Left cardiac atrium (tissue), 4 donors: Measurements from ENCODE around the gene TNFRSF21. TPM values are rescaled to one million over a fixed set of nuclear protein-coding genes. Genes with fewer than 3 reads are reported as not detected.
"Not testable (repeated sequence)": the region's sequence is repeated elsewhere in the genome, so short reads cannot be mapped to it uniquely, and the experiment has no call there.

Experiments used
- ATAC-seq, 2 donors: fragments of 200-7000 bp; cut with Tn5 transposase; one replicate each; pipeline ENCODE4 v1.9.1; 2020; ENCODE audit warnings: mild to moderate bottlenecking in 2 of 2, moderate library complexity in 2 of 2
- DNase-seq: peaks from one replicate; pipeline ENCODE4 v3.0.0-alpha.2; 2020
- intact Hi-C, 2 donors: fragments of 100-400 bp; cut with DNase I; formaldehyde crosslinking; loops; one replicate each; pipeline versions ENCODE4 v1.14.1 to v1.15.1; 2022 to 2023
- total RNA-seq, 2 donors: library from RNA; stranded (reverse); fragmentation: NEBNext Ultra II Directional; extraction: Animal tissue kit (Norgen Biotek cat#: 25700); gene quantifications; one replicate each; pipeline ENCODE4 v1.2.1, GENCODE V29; 2021
- donor health status: DM: no; HTN: yes; CAD: no.
- donor health status: DM: no; HTN: yes; CAD: no; lungs with severe emphysema.
- donor health status: DM: yes; HTN: yes; CAD: no.
- donor health status: Dilated cardiomyopathy.

TNFRSF21 gene
- total RNA-seq, 2 donors from 2014 or later = 12.1 to 24.4 TPM

GRCh38 chr6:47328139-47328538 is 18.4 kb upstream of the TNFRSF21 start:
- ATAC-seq, intact Hi-C loops: not testable (repeated sequence)

GRCh38 chr6:47323887-47324286 is 14.2 kb upstream of the TNFRSF21 start:
- ATAC-seq = no peak
- intact Hi-C loops = no loop called here

More at GRCh38 chr6:47328139-47328538, 18.4 kb upstream of the TNFRSF21 start:
- not testable (repeated sequence) for DNase-seq

GRCh38 chr6:47323321-47323720 is 13.6 kb upstream of the TNFRSF21 start:
- intact Hi-C loops = no loop called here
- DNase-seq (no peak), ATAC-seq (no peak)

More at GRCh38 chr6:47323887-47324286, 14.2 kb upstream of the TNFRSF21 start:
- DNase-seq = no peak

- intact Hi-C loops = no loop called here
- ATAC-seq (no peak), DNase-seq (no peak)
These were observed 11.9 kb upstream of the TNFRSF21 start for GRCh38 chr6:47321577-47321976.

- DNase-seq = no peak
- intact Hi-C loops = no loop called here
- ATAC-seq = no peak
These were observed 10.2 kb upstream of the TNFRSF21 start for GRCh38 chr6:47319867-47320266.

GRCh38 chr6:47319382-47319781 is 9.7 kb upstream of the TNFRSF21 start:
- no peak for DNase-seq
- intact Hi-C loops = no loop called here
- ATAC-seq = no peak

DNA sequence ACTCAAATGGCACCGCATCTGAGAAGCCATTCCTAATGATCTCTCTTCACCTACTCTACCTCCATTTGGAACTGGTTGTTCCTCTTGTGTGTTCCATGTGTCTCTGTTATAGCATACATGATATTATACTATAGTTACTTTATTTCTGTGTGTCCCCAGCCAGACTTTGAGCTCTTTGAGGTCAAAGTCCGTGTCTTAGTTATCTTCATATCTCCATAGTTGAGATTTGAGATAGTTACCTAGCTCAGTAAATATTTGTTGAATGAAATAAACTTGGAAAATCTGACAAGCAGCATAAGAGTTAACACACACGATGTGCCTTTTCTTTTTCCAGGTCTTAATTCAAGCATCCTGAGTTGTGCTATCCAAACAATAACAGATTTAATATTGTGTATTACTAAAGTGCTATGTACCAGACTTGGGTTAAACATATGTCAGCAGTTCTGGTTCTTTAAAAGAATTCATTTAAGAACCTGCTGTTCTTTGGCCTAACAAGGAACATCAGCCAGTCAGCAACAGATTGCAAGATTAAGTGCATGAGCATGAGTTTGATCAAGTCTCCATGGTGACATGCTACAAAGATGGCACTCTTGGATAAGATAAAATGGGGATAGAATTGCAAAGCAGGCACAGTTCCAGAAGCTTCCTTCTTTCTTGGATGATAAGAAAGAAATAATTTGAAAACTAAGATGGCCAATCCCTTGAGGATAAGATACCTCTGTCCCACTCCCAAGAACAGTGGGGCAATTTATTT is 8.7 kb upstream of the TNFRSF21 start:
- intact Hi-C loops = no loop called here
- DNase-seq (no peak), ATAC-seq (no peak)

GRCh38 chr6:47315181-47315580 is 5.5 kb upstream of the TNFRSF21 start:
- ATAC-seq, intact Hi-C loops, DNase-seq: not testable (repeated sequence)

DNA sequence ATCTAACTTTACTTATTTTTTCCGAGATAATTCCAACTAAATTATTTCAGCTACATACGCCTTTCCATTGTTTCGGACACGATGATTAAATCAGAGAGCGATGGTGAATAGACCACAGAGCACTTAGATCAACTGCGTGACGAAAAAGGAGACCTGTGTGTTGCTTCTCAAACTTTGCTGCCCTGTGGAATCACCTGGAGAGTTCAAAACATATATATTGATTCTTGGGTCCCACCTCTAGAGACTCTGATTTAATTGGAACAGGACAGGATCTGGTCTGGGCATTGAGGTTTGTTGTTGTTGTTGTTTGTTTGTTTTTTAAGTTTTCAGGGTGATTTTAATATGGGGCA is 401 bp upstream of the TNFRSF21 start:
- intact Hi-C loops = no loop called here
- ATAC-seq = no peak

GRCh38 chr6:47308552-47309290 is 984 bp downstream of the TNFRSF21 start:
- peak; percentile 45 to 57 for ATAC-seq
- intact Hi-C loops = loop anchor here (1.0 to 5.0 kb wide), 3 partner anchors 56 to 211 kb away; no protein-coding TSS in a partner anchor

More for the DNA sequence above, 401 bp upstream of the TNFRSF21 start:
- DNase-seq = no peak

DNA sequence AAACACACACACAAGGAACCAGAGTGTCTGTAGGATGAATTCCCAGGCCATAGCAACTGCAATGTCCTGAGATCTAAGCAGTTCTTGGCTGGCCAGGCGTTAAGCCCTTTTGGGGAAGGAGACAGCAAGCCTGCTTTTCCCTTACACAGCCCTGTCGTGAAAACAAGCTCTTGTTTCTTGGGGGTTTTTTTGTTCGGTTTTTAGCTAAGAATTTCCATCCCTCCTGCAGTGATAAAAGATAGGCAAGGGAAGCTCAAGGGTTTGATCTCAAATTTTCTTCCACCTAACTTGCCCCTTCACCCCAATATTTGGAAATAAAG is 1.5 kb downstream of the TNFRSF21 start:
- DNase-seq (no peak), ATAC-seq (no peak)
- intact Hi-C loops = loop anchor here (5.0 kb wide), 2 partner anchors 56 to 211 kb away; no protein-coding TSS in a partner anchor

More at GRCh38 chr6:47308552-47309290, 984 bp downstream of the TNFRSF21 start:
- DNase-seq = peak; percentile 33

DNA sequence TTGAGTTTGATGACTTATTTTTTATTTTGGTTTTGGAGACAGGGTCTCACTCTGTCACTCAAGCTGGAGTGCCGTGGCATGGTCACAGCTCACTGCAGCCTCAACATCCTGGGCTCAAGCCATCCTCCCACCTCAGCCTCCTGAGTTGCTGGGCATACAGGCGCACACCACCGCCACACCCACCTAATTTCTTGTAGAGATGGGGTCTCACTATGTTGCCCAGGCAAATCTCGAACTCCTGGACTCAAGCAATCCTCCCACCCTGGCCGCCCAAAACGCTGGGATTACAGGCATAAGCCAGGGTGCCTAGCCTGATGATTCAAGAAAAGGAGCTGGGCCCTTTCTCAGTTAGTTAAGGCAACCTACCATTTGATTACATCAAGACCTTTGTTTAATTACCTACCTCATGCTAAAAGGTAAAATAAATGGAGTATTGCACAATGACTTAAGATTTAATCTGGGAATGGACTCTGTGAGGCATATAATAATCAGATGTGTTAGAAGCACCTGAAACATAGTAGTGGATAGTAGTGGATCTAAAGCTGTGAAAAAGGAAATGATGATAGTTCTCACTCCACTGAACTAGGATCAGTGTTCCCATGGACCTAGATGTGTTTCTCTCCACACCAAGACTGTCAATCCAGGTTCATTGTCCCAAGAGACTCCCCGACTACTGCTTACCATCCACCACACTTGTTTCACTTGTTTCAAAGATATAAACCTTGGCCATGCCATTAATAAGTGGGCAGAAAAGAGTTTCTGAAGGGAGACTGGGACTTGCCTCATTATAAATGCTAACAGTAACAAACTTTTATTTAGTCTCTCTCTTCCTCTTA is 2.1 kb downstream of the TNFRSF21 start:
- intact Hi-C loops = loop anchor here (5.0 kb wide), 2 partner anchors 55 to 210 kb away; no protein-coding TSS in a partner anchor
- DNase-seq = no peak
- ATAC-seq = no peak

GRCh38 chr6:47306887-47307286 is 2.8 kb downstream of the TNFRSF21 start:
- intact Hi-C loops = loop anchor here (5.0 kb wide), 2 partner anchors 55 to 210 kb away; no protein-coding TSS in a partner anchor
- ATAC-seq (no peak), DNase-seq (no peak)

GRCh38 chr6:47303861-47304260 is 5.8 kb downstream of the TNFRSF21 start:
- intact Hi-C loops = no loop called here
- ATAC-seq (no peak), DNase-seq (no peak)

DNA sequence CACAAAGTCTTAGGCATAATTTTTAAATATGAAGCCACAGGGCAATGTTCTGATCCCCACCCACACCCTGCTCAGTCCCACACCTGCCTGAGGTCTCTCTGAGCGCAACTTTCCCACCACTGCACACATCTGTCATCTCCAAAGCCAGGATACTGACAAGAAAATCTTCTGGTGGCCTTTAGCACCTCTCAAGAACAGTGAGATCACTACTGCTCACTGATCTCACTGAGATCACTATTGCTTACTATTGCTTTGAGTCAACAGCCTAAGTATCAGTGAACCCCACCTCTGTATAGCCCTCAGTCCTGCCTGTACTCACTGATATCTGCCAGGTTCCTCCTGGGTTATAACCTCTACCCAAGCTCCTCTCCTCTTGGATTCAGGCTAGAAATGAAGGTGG is 6.4 kb downstream of the TNFRSF21 start:
- intact Hi-C loops = no loop called here
- ATAC-seq (no peak), DNase-seq (no peak)

DNA sequence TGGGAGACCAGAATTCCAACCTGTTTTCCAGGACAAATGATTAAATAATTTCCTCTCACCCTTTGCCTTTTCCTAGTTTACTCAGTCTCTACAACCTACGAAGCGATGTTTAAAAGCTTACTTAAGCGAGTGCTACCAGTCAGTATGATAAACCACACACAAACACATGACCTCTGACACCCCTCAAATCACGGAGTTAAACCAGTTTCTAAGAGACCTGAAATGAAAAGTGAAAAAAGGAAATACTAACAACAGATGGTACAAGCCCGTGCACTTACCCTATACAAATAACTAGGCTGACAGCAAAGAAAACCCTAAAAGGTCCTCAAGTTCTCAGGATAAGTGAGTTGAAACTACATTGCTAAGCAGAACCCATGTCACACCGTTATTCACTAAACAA is 7.7 kb downstream of the TNFRSF21 start:
- no peak for DNase-seq
- intact Hi-C loops = no loop called here
- no peak for ATAC-seq

- ATAC-seq (no peak), DNase-seq (no peak)
- intact Hi-C loops = no loop called here
These were observed 8.3 kb downstream of the TNFRSF21 start for GRCh38 chr6:47301441-47301840.

DNA sequence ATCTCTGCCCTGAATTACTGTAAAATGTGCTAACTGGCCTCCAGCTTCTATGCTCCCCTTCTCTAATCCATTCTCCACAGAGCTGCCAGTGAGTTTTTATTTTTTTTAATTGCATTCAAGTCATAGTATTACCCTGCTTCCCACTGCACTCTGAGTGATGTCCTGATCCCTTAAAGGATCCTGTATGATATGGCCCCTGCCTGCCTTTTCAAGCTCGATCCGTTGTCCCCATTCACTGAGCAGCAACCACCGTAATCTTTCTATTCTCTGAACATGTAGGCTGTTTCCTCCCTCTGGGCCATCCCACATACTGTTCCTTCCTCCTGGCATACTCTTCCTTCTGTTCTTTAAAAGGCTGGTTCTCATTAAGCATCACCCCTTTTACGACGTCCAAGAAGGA is 9.3 kb downstream of the TNFRSF21 start:
- intact Hi-C loops = no loop called here
- ATAC-seq = no peak
- DNase-seq = no peak

GRCh38 chr6:47299965-47300364 is 9.7 kb downstream of the TNFRSF21 start:
- intact Hi-C loops = no loop called here
- DNase-seq = no peak
- no peak for ATAC-seq

- DNase-seq = no peak
- intact Hi-C loops = no loop called here
- ATAC-seq = no peak
These were observed 11.2 kb downstream of the TNFRSF21 start for GRCh38 chr6:47298475-47298874.
